HG02623 (cell line): ENCODE data around the gene PLD1.
"Not testable (repeated sequence)": the region's sequence is repeated elsewhere in the genome, so short reads cannot be mapped to it uniquely, and the experiment has no call there.

Experiments used
- ATAC-seq: cut with Tn5 transposase; IDR thresholded peaks from one replicate; pipeline ENCODE4 v1.9.1; 2021; ENCODE audit warnings: moderate library complexity; ENCODE audit not compliant: unreplicated experiment

PLD1 gene

DNA sequence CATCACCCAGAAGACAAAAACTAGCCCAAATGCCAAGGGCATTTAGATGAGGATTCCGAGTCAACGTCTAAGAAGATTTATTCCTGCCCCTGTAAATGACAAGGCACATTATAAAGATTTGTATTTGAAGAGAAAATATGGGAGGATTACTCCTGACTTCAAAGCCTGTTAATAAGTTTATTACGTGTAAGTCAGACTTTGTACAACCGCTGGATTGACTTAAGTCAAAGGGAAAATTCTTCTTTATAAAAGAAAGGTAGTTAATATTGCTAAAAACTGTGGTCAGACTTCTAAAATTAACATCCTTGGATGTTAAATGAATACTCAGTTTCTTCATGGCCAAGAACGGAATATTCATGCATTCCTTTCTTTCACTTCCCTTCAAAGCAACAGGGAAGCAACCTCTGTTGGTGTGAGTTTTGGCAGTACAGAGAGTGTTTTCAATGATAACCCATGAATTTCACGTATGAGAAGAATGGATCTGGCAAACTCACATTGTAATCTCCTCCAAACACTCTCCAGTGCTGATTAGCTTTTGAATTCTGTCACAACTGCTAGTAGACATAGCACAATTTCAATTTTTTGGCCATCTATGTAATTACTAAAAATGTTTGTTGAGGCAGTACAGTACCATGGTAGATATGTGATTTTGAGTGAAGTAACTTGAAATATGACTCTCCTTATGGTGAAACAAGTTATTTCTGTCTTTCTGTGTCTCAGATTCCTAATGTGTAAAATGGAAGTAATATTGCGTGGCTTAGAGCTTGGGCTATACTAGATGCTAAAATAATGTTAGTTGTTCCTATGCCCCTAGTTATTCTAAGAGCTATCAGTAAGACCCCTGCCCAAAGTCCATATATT lies 62.0 kb downstream of the PLD1 start:
- no peak for ATAC-seq

DNA sequence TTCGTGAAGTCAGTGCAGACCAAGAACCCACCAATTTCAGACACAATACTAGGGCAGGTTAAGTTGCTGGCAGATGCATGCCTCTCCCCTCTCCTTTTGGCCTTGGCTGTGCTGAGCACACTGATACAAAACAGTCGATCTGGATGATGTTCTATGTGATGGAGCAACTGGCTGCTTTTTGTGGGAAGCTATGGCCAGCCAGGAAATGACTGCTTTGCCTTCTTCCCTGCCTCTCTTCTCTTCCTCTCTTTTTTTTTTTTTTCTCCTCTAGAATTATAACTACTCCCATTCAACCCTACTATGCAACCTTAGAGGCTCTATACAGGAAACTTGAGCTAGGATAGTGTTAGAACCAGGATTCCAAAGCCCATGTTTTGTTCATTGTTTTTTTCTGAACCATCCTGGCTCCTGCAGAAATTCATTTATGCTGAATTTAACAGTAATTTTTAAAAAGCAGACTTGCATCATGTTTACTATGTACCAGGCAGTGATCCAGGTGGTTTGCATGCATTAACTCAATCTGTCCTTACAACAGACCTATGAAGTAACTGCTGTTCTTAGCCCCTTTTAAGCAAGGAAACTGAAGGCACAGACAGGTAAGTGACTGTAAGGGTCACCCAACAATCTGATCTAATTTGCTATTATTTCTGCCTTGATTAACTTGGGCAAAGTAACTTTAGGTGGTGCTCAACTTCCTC lies 62.9 kb downstream of the PLD1 start:
- ATAC-seq: no peak

DNA sequence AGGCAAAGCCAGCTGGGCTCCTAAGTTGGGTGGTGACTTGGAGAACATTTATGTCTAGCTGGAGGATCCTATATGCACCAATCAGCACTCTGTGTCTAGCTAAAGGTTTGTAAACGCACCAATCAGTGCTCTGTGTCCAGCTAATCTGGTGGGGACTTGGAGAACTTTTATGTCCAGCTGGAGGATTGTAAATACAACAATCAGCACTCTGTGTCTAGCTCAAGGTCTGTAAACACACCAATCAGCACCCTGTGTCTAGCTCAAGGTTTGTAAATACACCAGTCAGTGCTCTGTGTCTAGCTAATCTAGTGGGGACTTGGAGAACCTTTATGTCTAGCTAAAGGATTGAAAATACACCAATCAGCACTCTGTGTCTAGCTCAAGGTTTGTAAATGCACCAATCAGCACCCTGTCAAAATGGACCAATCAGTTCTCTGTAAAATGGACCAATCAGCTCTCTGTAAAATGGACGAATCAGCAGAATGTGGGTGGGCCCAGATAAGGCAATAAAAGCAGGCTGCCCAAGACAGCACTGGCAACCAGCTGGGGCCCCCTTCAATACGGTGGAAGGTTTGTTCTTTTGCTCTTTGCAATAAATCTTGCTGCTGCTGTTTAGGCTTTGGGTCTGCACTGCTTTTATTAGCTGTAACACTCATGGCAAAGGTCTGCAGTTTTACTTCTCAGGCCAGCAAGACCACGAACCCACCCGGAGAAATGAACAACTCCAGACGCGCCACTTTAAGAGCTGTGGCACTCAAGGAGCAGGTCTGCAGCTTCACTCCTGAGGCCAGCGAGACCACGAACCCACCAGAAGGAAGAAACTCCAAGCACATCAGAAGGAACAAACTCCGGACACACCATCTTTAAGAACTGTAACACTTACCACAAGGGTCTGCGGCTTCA lies 63.7 kb downstream of the PLD1 start:
- ATAC-seq: not testable (repeated sequence)

DNA sequence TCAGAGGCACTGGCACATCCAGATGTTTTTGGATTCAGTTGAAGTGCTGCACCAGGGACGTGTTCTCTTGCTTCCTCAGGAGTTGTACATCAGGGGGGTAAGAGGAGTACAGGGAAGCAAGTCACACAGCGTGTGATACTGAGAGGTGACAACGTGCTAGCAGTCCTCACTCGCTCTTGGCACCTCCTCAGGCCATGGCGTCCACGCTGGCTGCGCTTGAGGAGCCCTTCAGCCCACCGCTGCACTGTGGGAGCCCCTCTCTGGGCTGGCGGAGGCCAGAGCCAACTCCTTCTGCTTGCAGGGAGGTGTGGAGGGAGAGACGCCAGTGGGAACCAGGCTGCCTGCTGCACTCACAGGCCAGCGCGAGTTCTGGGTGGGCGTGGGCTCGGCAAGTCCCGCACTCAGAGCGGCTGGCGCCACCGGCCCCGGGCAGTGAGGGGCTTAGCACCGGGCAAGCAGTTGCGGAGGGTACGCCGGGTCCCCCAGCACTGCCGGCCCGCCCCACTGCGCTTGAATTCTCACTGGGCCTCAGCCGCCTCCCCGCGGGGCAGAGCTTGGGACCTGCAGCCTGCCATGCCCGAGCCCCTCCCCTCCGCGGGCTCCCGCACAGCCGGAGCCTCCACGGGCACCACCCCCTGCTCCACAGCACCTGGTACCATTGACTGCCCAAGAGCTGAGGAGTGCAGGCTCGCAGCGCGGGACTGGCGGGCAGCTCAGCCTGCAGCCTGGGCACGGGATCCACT lies 64.5 kb downstream of the PLD1 start:
- no peak for ATAC-seq

DNA sequence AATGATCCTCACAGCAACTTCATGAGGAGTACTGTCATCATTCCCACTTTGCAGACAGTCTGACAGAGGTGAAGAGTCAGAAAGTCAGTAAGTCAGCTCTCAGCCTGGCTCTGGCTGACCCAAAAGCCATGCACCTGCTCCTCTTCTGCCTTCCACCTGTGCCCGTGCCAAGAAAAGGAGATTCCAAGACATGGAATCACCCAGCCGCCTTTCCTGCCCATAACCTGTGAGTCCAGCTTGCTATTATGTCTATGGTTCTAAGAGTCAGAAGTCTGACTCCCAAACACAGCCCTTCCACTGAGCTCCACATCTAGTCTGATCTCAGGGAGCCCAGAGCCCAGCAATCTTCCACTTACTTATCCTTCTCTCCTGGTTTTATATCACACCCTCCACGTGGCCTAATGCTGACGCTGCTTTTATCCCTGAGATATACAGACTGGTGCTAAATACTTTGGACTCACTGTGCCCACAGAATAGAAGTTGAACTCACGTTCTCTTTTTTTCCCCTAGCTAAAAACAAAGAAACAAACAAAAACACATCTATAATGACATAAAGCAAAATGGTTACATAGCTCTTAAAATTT lies 66.0 kb downstream of the PLD1 start:
- ATAC-seq: no peak

DNA sequence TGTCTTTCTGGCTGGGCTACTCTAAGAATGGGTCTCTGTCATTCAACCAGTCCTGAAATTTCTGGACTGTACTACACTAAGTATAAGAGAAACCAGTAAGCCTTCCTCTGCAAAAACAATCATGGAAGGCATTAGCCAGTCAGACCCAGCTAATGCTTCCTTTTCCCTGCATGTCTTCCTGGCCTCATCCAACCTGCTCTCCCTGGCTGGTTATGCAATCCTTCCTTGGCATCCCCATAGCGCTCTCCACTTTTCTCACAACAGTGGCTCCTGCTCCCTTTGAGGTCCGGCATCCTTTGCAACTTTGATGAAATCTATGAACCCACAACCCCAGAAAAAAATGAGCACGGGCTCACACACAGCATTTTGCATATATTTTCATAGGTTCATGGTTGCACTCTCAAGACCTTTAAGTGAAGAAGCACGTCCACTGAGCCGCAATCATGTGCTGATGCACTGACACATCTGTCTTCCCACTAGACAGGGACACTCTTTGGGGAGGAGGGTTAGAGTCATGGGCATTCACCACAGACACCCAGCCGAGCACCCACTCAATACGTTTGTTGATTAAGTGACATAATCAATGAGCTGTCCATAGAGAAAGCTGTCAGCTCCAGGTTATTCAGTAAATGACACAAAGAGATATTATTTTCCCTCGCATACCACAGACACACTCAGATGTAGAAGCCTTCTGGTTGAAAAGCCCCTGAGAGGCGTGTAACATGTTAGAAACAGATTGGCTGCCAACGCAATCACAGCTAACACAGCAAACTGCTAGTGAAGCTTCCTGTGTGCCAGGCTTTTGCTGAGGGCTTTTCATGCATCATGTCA lies 66.7 kb downstream of the PLD1 start:
- no peak for ATAC-seq

DNA sequence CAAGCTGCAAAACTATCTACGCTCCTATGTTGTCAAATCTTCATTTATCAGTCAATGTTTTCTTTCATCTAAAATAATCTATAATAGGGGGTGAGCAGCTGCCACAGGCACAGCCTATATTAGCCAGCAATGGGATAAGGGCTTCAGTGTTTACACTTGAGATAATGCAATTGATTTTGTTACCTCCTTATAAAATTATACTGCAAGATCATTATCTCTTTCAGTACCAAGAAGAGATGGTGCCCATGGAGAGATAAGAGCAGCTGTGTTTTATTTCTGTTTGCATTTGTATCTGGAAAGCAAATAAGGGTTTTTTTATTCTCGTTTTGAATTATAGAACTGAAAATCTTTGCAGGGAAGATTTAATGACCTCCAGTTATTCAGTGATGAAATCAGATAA lies 68.9 kb downstream of the PLD1 start:
- no peak for ATAC-seq

DNA sequence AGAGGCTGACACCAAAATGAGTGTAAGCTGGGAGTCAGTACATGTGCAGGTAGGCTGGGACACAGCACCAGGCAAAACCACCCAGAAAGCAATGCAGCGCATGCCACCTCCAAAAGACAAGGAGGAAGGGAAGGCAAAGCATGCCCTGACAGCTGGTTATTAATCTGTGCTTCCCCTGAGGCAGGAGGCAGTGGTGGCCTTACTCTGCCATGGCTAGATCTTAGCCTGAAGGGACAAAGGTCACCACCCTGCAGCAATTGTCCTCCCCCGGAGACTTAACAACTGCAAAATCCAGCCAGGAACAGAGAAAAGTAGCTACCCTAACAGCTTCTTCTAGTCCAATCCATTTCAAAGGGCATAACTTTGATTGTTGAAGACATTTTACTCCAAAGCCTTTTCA lies 73.7 kb downstream of the PLD1 start:
- ATAC-seq: no peak

DNA sequence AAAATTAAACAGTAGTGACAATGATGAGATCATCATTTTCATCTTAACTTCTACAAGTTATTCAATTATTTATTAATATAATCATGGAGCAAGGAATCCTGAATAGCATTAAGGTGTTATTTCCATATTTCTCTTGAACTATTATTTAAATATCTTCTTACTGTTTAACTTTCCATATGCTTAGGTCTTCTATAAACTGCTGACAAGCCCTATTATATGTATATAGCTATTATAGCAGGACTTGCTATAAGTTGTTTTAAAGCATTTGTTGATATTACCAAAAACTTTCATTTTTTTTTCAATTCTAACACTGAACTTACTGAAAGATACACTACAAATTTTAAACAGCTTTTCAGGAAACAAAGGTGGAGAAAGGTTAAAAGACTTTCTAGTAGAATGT lies 76.7 kb downstream of the PLD1 start:
- no peak for ATAC-seq

DNA sequence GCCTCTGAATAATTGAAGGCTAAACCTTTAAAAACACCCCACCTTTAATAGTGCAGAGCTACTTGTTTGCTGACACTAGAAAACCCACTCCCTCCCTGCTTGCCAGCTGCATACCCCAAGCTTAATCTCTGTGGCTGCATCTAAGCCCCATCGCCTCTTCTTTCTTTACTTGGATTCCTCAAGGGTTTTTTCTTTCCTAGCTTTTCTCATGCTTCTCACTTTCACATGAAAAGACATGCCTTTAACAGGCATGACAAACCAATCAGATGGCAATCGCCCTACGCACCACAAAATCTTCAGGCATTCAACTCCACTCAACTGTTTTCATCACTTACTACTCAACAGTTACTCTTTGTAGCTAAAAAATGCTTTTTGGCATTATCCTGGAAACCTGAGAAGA lies 77.5 kb downstream of the PLD1 start:
- no peak for ATAC-seq

DNA sequence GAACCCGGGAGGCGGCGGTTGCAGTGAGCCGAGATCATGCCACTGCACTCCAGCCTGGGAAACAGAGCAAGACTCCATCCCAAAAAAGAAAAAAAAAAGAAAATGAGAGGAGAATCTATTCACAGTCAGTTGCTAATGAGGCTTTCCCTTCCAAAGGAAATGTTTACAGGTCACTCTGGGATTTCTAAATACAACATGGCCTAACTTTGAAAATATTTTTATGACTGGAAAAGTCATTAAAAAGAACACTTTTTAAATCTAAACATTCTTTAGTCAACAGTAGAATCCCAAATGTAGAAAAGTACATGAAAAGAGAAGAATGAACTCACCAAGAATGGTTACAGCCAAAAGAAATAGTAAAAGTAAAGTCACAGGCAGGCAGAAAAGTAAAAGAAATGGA lies 78.6 kb downstream of the PLD1 start:
- ATAC-seq: no peak

DNA sequence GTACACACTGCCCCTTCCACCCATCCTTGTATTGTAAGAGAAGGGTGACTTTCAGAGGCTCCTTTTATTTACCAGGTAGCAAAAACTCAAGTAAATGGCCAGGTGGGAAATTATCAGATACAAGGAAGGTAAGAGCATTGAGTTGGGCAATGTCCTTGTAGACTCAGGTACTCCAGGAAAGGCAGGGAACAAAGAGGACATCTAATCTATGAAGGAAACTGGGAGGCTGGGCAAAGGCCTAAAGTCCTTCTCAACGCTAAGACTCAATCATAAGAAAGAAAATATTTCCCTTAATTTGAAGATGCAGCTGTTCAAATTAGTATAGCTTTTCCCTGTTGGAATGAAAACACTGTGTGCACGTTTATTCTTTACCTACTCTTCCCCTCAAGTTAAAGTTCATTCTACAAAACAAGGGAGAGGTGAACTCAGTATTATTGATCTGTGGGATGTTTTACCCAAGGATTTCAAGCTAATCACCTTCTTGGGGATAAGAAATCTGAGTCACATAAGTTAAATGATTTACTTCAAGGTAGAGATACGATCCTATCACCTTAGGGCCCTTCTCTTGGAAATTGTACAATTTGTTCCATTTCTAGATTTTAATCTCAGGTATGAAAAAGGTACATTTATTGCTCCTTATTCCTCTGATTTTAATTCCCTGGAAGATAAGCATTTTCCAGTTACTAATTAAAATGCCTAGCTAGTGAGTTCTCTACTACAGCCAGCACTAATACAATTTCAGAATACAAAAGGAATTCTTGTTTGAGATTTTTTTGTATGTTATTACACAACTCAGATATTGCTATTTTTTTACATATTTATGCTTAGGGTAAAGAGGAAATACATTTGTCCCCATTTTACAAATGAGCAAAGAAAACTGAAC lies 80.6 kb downstream of the PLD1 start:
- ATAC-seq: no peak

DNA sequence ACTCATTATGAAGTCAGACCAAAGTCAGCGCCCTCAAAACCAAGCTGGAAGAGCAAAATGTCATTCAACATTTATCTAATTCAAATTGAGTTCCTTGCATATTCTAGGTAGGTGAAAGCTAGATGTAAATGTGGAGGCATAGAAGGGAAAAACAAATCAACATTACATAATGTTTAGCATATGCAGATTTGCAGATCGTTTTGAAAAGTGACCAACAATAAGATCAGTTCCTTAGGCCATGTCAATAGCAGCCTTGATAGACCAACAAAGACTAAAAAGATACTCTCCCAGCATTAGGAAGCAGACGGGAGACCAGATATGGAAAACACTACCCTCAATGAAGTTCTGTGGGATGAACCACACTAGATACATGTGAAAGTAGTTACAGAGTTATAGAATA lies 83.0 kb downstream of the PLD1 start:
- ATAC-seq: no peak

DNA sequence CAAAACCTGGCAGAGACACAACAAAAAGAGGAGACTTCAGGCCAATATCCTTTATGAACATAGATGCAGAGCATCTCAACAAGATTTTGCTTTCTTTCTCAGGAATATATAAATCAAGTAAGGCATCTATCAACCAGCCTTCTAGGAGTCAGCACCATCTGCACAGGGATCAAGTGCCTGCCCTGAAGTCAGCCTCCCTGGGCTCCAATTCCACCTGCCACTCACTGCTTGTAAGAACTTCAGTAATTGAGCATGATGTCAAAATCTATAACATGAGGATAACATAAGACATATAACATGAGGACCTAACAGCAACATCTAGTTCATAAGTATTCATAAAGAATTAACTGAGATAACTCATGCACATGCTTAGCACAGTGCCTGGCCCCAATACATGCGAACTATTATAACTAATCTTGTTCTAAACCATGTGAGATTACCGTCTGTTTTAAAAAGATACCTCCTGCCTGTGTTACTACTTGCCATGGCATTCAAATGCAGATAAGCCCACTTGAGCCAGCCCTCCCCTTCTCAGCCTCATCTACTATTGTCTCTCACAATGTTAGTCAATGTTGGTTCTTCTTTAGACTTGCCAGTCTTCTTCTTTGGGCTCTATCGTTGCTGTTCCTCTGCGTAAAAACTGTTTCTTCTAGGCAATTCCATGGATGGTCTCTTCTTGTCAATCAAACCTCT lies 91.6 kb downstream of the PLD1 start:
- ATAC-seq: no peak

DNA sequence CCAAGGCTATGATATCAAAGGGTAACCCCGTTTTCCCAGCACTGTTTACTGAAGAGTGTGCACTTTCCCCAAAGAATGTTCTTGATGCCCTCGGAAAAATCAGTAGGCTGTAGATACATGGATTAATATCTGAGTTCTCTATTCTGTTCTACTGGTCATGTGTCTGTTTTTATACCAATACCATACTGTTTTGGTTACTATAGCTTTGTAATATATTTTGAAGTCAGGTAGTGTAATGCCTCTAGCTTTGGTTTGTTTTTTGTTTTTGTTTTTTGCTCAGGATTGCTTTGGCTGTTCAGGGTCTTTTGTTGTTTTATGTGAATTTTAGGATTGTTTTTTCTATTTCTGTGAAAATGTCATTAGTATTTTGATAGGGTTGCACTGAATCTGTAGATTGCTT lies 95.1 kb downstream of the PLD1 start:
- no peak for ATAC-seq

DNA sequence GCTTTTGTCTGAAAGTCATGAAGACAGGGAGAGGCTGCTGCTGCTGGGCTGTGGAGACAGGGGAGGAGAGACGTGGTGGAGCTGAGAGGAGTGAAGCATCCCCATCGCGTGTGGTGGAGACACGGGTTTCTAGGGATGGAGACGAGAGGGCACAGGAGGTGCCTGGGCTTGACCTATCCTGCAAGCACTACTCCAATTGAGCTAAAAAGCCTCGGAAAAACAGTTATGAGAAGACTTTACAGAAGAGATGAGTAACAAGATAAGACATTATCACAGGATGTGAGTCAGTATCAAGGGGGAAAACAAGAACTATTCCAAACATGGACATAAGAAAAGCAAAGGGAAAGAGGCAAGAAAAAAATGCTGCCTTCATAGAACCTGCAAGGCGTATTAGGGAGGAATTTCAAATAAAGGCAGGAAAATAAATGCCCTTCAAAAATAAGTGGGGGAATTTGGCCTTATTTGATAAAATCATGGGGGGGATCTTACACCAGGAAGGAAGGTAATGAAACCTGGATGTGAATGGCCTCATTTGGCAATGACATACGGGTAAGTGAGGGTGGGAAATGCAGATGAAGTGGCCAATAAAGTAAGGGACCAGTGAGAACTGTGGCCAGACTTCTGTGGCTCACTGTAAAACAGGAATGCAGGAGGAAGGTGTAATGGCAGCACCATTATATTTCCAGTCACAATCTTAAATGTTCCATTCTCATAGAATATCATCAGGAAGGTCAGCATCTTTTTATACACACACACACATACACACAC lies 97.9 kb downstream of the PLD1 start:
- no peak for ATAC-seq

DNA sequence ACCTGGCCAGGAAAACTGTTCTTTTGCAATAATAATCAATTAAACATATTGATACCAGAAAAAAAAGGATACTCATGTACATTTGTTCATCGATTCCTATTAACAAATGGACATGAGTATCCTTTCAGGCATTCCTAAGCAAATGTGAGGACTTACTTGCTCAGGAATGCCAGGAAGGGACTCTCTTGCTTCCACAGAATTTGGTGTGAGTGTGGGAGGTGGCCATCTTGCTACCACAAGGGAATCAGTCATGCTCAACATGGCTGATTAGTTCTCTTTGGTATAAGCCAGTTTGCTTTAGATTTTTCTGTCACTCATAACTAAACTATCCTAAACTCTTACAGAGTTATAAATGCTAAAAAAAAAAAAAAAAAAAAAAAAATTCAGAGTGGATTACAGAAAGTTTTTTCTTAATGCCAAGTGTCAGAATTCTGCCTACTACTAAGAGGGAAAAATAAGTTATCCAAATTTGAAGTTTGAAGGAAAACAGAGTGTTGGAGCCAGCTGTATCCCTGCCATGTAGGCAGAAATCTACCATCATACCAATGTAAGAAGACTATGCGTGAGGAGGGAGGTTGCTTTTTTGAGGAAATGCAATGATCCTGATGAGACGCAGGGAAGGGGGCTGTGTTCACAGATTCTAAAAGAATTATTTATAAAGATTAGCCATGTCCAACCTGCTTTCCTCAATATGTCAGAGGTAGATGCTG lies 98.7 kb downstream of the PLD1 start:
- no peak for ATAC-seq
